SK-N-SH treated with all-trans-retinoic acid at 6 μM for 48 hours (cell line): Measurements from ENCODE around the gene CHDH.

Experiments
- ATAC-seq: fragments of 200-7000 bp; cut with Tn5 transposase; 3 replicates; pipeline ENCODE4 v1.9.1; 2020; ENCODE audit warnings: mild to moderate bottlenecking, moderate library complexity
- ARNTL ChIP-seq: fragments of 450-650 bp; formaldehyde crosslinking; IDR thresholded peaks from 2 replicates; pipeline ENCODE4 v1.5.0; 2020; ENCODE audit warnings: low read depth, mild to moderate bottlenecking, moderate library complexity, borderline replicate concordance
- BACH2 ChIP-seq: fragments of 250-450 bp; sonication (Bioruptor Pico); IDR thresholded peaks from 2 replicates; pipeline ENCODE4 v1.9.0; 2021; ENCODE audit warnings: mild to moderate bottlenecking, borderline replicate concordance
- CREB5 ChIP-seq: fragments of 250-450 bp; sonication (Bioruptor Pico); IDR thresholded peaks from 2 replicates; pipeline ENCODE4 v1.5.1; 2020; ENCODE audit warnings: low read depth, mild to moderate bottlenecking, moderate library complexity
- CSDC2 ChIP-seq: fragments of 250-450 bp; sonication (Bioruptor Pico); IDR thresholded peaks from 2 replicates; pipeline ENCODE4 v1.5.0; 2020; ENCODE audit warnings: mild to moderate bottlenecking, moderate library complexity
- CSRNP3 ChIP-seq: fragments of 250-450 bp; sonication (Bioruptor Pico); IDR thresholded peaks from 2 replicates; pipeline ENCODE4 v1.5.1; 2021; ENCODE audit warnings: mild to moderate bottlenecking, moderate library complexity
- ESRRG ChIP-seq: fragments of 250-450 bp; sonication (Bioruptor Pico); IDR thresholded peaks from 2 replicates; pipeline ENCODE4 v1.6.1; 2021; ENCODE audit warnings: mild to moderate bottlenecking
- GLIS3 ChIP-seq: fragments of 250-450 bp; sonication (Bioruptor Pico); IDR thresholded peaks from 2 replicates; pipeline ENCODE4 v1.5.0; 2020; ENCODE audit warnings: mild to moderate bottlenecking, moderate library complexity
- PATZ1 ChIP-seq: fragments of 250-450 bp; sonication (Bioruptor Pico); IDR thresholded peaks from 2 replicates; pipeline ENCODE4 v1.8.0; 2020; ENCODE audit warnings: mild to moderate bottlenecking, moderate library complexity, borderline replicate concordance
- POU6F1 ChIP-seq: fragments of 250-450 bp; sonication (Bioruptor Pico); IDR thresholded peaks from 2 replicates; pipeline ENCODE4 v1.8.0; 2021; ENCODE audit warnings: low read depth, mild to moderate bottlenecking, moderate library complexity, borderline replicate concordance
- PPARA ChIP-seq: fragments of 250-450 bp; sonication (Bioruptor Pico); IDR thresholded peaks from 2 replicates; pipeline ENCODE4 v1.5.0; 2020; ENCODE audit warnings: mild to moderate bottlenecking, borderline replicate concordance
- RARB ChIP-seq: fragments of 250-450 bp; sonication (Bioruptor Pico); IDR thresholded peaks from 2 replicates; pipeline ENCODE4 v1.8.0; 2021; ENCODE audit warnings: mild to moderate bottlenecking, moderate library complexity
- SNAI2 ChIP-seq: fragments of 250-450 bp; sonication (Bioruptor Pico); IDR thresholded peaks from 2 replicates; pipeline ENCODE4 v1.5.0; 2020; ENCODE audit warnings: mild to moderate bottlenecking, moderate library complexity
- TSHZ2 ChIP-seq: fragments of 250-450 bp; sonication (Bioruptor Pico); IDR thresholded peaks from 2 replicates; pipeline ENCODE4 v1.5.0; 2020; ENCODE audit warnings: mild to moderate bottlenecking, moderate library complexity
- ZC3H10 ChIP-seq: fragments of 250-450 bp; sonication (Bioruptor Pico); IDR thresholded peaks from 2 replicates; pipeline ENCODE4 v1.5.1; 2021; ENCODE audit warnings: mild to moderate bottlenecking, moderate library complexity
- ZFP3 ChIP-seq: fragments of 250-450 bp; sonication (Bioruptor Pico); IDR thresholded peaks from 2 replicates; pipeline ENCODE4 v1.5.0; 2020; ENCODE audit warnings: mild to moderate bottlenecking, moderate library complexity
- ZFP30 ChIP-seq: fragments of 450-650 bp; formaldehyde crosslinking; IDR thresholded peaks from 2 replicates; pipeline ENCODE4 v1.5.0; 2022; ENCODE audit warnings: mild to moderate bottlenecking, moderate library complexity
- ZNF565 ChIP-seq: fragments of 450-650 bp; formaldehyde crosslinking; conservative IDR thresholded peaks from 2 replicates; pipeline ENCODE4 v1.5.0; 2020; ENCODE audit warnings: low read depth, mild to moderate bottlenecking, moderate library complexity
- ZNF8 ChIP-seq: fragments of 450-650 bp; formaldehyde crosslinking; IDR thresholded peaks from 2 replicates; pipeline ENCODE4 v1.5.0; 2020; ENCODE audit warnings: mild to moderate bottlenecking, moderate library complexity

Gene CHDH

GRCh38 chr3:53818221-53819162 lies 27.7 kb downstream of the CHDH start:
- TF ChIP-seq PATZ1 (CRISPR knock-in tag) (no peak), BACH2 (CRISPR knock-in tag) (no peak), ARNTL (CRISPR knock-in tag) (no peak), PPARA (CRISPR knock-in tag) (no peak), CREB5 (CRISPR knock-in tag) (no peak)

GRCh38 chr3:53817809-53818208 lies 28.4 kb downstream of the CHDH start:
- ATAC-seq, result no peak
- TF ChIP-seq ZFP3 (CRISPR knock-in tag), result no peak
- TF ChIP-seq ZFP30 (CRISPR knock-in tag), result no peak
- no peak for TF ChIP-seq ZNF8 (CRISPR knock-in tag)
- TF ChIP-seq GLIS3 (CRISPR knock-in tag), result no peak
- no peak for TF ChIP-seq POU6F1 (CRISPR knock-in tag)
- TF ChIP-seq ZNF565 (CRISPR knock-in tag), result no peak

More at GRCh38 chr3:53818221-53819162, 27.7 kb downstream of the CHDH start:
- ATAC-seq, result no peak

- no peak for ATAC-seq
- TF ChIP-seq RARB (CRISPR knock-in tag), result no peak
- no peak for TF ChIP-seq ZC3H10 (CRISPR knock-in tag)
- no peak for TF ChIP-seq TSHZ2 (CRISPR knock-in tag)
- no peak for TF ChIP-seq CREB5 (CRISPR knock-in tag)
- no peak for TF ChIP-seq ZFP3 (CRISPR knock-in tag)
- TF ChIP-seq CSDC2 (CRISPR knock-in tag), result no peak
- no peak for TF ChIP-seq ESRRG (CRISPR knock-in tag)
- no peak for TF ChIP-seq SNAI2 (CRISPR knock-in tag)
- TF ChIP-seq ZNF8 (CRISPR knock-in tag), result no peak
- TF ChIP-seq, all 23 proteins: peak for 0
Measured at GRCh38 chr3:53817211-53817610, 29.0 kb downstream of the CHDH start.

GRCh38 chr3:53816425-53816824 lies 29.8 kb downstream of the CHDH start:
- ATAC-seq, result no peak
- no peak for TF ChIP-seq GLIS3 (CRISPR knock-in tag)
- no peak for TF ChIP-seq POU6F1 (CRISPR knock-in tag)
- no peak for TF ChIP-seq CREB5 (CRISPR knock-in tag)
- TF ChIP-seq CSRNP3, result no peak
- TF ChIP-seq PATZ1 (CRISPR knock-in tag), result no peak
